Measurements from ENCODE around the gene TUBB8. TPM values are rescaled to one million over a fixed set of nuclear protein-coding genes. Genes with fewer than 3 reads are reported as not detected.
"Not testable (repeated sequence)": the region's sequence is repeated elsewhere in the genome, so short reads cannot be mapped to it uniquely, and the experiment has no call there.

The TUBB8 gene
- total RNA-seq, 4 donors from 2014 or later, result 0.40 to 2.0 (median 0.50) TPM; not detected in 1

DNA sequence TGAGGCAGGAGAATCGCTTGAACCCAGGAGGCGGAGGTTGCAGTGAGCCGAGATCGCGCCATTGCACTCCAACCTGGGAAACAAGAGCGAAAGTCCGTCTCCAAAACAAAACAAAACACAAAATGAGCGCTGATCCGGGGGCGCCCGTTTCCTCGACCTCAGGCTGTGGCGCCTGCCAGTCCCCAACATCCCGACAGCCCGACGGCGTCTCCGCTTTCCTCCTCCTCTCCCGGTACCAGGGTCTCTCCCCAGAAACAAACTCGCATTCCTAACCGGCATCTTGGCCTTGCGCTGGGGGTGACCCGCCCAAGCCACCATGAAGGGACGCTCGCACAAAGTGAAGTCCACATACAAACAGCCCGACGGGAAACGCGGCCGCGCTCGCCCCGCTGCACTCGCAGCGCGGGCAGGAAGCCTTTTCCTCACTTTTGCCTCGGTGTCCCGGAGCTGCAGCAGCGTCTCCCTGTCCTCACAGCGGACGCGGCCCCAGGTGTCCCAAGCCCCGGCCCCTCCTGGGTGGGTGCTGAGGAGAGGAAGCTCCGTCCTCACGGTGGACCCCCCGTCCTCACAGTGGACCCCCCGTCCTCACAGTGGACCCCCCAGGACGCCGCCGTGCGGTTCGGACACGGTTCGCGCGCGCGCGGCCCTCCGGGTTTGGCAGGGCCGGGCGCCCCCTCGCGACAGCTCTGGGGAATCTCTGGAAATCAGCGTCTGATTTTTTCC, 24.6 kb upstream of the TUBB8 start:
- H3K9me3 ChIP-seq; H3K4me1 ChIP-seq; intact Hi-C loops (cut with DNase I); H3K36me3 ChIP-seq; H3K27me3 ChIP-seq: not testable (repeated sequence)
- peak overlapping the region in 2 of 3 donors; percentile 69 to 78 for H3K27ac ChIP-seq
- peak; percentile 59 to 61 for DNase-seq
- H3K4me3 ChIP-seq (replicated peaks in 1 of 3), result peak overlapping the region in 2 of 3 donors; percentile 35 to 36
- WGBS, 2 donors, result 3% methylated on average over 44 of the region's 65 CpGs; no CpG with 5 or more reads in 1 of the 2 donors
- TF ChIP-seq, protein P1, sequence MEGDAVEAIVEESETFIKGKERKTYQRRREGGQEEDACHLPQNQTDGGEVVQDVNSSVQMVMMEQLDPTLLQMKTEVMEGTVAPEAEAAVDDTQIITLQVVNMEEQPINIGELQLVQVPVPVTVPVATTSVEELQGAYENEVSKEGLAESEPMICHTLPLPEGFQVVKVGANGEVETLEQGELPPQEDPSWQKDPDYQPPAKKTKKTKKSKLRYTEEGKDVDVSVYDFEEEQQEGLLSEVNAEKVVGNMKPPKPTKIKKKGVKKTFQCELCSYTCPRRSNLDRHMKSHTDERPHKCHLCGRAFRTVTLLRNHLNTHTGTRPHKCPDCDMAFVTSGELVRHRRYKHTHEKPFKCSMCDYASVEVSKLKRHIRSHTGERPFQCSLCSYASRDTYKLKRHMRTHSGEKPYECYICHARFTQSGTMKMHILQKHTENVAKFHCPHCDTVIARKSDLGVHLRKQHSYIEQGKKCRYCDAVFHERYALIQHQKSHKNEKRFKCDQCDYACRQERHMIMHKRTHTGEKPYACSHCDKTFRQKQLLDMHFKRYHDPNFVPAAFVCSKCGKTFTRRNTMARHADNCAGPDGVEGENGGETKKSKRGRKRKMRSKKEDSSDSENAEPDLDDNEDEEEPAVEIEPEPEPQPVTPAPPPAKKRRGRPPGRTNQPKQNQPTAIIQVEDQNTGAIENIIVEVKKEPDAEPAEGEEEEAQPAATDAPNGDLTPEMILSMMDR (IDR thresholded peaks at IDR 0.05), result peak; percentile 22 to 87 (median 65)

DNA sequence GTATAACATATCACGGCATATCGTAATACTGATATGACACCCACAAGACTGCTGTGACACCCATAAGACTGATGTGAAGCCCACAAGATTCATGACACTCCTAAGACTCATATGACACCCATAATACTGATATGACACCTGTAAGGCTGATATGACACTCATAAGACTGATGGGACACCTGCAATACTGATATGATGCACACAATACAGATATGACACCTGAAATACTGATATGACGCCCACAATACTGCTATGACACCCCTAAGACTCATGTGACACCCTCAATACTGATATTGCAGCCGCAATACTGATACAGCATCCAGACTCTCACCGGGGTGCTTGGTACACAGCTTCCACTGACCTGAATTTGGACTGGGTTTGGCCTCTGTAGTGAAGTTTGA, 19.1 kb upstream of the TUBB8 start:
- H3K27ac ChIP-seq; H3K36me3 ChIP-seq; H3K4me1 ChIP-seq; intact Hi-C loops (cut with DNase I); H3K4me3 ChIP-seq (replicated peaks in 1 of 3); H3K27me3 ChIP-seq; H3K9me3 ChIP-seq; DNase-seq: not testable (repeated sequence)
- 74 to 86% methylated on average over 5 of the region's 5 CpGs for WGBS, 2 donors

DNA sequence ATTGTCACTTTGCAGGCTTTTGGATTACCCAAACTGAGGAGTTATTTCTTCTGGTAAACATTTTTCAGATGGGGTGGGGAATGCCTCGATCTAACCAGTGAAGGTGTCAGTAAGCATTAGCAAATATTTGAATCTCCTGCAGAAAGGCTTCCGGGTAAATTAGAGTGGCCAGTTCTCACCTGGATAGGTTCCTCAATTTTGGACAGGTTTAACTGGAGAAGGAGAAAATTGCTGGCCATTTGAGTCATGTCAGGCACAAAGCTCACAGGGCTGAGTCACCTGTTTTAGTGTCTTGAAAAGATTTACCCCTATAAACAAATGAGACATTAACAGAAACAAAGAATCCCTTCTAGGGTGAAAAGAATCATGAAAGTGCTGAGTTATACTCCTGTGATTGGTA, 830 bp upstream of the TUBB8 start:
- H3K4me3 ChIP-seq (replicated peaks in 1 of 3); DNase-seq; H3K36me3 ChIP-seq; intact Hi-C loops (cut with DNase I); H3K4me1 ChIP-seq; H3K27ac ChIP-seq; H3K9me3 ChIP-seq; H3K27me3 ChIP-seq: not testable (repeated sequence)
- WGBS, 2 donors, result 85 to 87% methylated on average over 2 of the region's 2 CpGs

DNA sequence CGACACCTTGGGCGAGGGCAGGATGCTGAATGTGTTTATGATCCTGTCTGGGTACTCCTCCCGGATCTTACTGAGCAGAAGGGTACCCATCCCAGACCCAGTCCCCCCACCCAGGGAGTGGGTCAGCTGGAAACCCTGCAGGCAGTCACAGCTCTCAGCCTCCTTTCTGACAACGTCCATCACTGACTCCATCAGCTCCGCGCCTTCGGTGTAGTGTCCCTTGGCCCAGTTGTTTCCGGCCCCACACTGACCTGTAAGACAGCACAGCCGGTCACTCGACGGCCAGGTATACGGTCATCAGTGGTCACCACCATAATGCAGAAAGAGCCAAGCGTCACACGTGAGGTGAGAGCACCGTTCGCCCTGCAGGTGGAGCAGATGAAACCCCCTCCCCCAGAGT, 1.2 kb downstream of the TUBB8 start:
- H3K9me3 ChIP-seq; intact Hi-C loops (cut with DNase I); H3K27ac ChIP-seq; H3K36me3 ChIP-seq; H3K4me1 ChIP-seq; DNase-seq; H3K4me3 ChIP-seq (replicated peaks in 1 of 3); H3K27me3 ChIP-seq: not testable (repeated sequence)
- WGBS, 2 donors, result 77 to 84% methylated on average over 13 of the region's 16 CpGs

DNA sequence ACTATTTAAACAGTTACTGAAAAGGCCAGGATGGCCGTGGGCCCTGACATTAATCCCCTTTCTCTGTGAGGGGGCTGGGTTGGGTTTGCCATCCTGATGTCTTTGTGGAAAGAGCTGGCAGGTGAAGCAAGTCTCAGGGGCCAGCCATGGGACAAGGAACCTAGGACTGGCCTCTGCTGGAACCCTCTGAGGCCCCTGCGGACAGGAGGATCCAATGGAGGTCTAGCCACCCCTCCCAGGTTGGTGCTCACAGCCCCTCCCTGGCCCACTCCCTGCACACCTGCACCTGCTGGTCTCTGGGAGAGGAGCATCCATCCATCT, 35.8 kb downstream of the TUBB8 start:
- DNase-seq; H3K4me1 ChIP-seq; H3K9me3 ChIP-seq; intact Hi-C loops (cut with DNase I); H3K4me3 ChIP-seq (replicated peaks in 1 of 3); H3K27me3 ChIP-seq; H3K27ac ChIP-seq; H3K36me3 ChIP-seq: not testable (repeated sequence)
- WGBS, 2 donors, result 75% methylated on average over 1 of the region's 2 CpGs; no CpG with 5 or more reads in 1 of the 2 donors

DNA sequence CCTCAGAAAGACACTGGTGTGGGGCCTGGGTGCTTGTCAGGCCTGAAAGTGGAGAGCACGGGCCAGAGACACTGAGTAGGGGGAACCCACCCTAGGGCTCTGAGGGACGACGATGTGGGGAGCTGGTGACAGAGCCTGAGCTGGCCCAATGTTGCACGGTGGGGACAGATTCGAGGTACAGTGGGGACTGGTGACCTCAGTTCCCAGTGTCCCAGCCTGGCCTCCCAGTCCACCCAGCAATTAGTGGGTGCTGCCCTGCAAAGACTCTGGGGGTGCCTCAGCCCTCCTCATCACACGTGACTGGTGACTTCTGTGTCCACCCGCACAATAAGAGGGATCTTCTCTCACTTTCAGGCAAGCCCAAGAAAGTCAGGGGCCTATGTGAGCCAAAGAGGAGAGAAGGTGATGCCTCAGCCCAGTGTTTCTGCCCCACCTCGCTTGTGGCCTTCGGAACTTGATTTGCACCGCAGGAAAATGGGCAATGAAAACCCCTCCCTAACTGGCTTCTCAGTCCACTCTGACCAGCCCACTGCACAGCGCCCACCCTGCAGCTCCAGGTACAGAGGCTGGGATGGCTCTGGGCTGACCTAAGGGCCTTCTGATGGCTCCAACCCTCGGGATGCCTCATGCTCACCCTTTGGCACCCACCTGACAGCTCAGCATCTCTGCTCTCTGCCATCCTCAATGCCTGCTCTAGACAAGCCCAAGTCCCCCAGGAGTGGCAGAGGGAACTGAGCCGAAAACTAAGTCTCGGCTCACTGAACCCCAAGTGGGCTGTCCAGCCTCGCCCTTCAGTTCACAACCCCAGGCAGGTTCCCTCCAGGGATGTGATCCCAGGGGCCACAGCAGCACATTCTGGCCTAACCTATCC, 36.4 kb downstream of the TUBB8 start:
- H3K4me1 ChIP-seq; intact Hi-C loops (cut with DNase I); H3K36me3 ChIP-seq; H3K9me3 ChIP-seq; H3K27ac ChIP-seq; H3K27me3 ChIP-seq; H3K4me3 ChIP-seq (replicated peaks in 1 of 3): not testable (repeated sequence)
- peak; percentile 44 to 48 for DNase-seq
- 40% methylated on average over 2 of the region's 15 CpGs; no CpG with 5 or more reads in 1 of the 2 donors for WGBS, 2 donors

DNA sequence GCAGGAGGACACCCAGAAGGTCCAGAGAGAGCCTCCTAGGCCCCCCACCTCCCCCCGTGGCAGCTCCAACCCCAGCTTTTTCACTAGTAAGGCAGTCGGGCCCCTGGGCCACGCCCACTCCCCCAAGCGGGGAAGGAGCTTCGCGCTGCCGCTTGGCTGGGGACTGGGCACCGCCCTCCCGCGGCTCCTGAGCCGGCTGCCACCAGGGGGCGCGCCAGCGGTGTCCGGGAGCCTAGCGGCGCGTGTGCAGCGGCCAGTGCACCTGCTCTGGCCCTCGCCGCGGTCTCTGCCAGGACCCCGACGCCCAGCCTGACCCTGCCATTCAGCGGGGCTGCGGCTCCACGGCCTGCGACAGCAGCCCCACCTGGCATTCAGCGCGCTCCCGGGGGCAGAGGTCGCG, 37.8 kb downstream of the TUBB8 start:
- intact Hi-C loops (cut with DNase I); H3K27me3 ChIP-seq; H3K36me3 ChIP-seq; H3K9me3 ChIP-seq; H3K27ac ChIP-seq; H3K4me1 ChIP-seq; H3K4me3 ChIP-seq (replicated peaks in 1 of 3): not testable (repeated sequence)
- peak in 1 of 2 donors; percentile 7 for DNase-seq
- no CpG with 5 or more reads among the region's 33 CpGs for WGBS, 2 donors

DNA sequence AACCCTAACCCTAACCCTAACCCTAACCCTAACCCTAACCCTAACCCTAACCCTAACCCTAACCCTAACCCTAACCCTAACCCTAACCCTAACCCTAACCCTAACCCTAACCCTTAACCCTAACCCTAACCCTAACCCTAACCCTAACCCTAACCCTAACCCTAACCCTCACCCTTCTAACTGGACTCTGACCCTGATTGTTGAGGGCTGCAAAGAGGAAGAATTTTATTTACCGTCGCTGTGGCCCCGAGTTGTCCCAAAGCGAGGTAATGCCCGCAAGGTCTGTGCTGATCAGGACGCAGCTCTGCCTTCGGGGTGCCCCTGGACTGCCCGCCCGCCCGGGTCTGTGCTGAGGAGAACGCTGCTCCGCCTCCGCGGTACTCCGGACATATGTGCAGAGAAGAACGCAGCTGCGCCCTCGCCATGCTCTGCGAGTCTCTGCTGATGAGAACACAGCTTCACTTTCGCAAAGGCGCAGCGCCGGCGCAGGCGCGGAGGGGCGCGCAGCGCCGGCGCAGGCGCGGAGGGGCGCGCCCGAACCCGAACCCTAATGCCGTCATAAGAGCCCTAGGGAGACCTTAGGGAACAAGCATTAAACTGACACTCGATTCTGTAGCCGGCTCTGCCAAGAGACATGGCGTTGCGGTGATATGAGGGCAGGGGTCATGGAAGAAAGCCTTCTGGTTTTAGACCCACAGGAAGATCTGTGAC, 38.7 kb downstream of the TUBB8 start:
- H3K4me1 ChIP-seq; H3K27me3 ChIP-seq; H3K4me3 ChIP-seq (replicated peaks in 1 of 3); H3K36me3 ChIP-seq; DNase-seq; H3K27ac ChIP-seq; intact Hi-C loops (cut with DNase I); H3K9me3 ChIP-seq: not testable (repeated sequence)
- WGBS, 2 donors, result no CpG with 5 or more reads among the region's 42 CpGs

Other genes with a start within 250 kb of the TUBB8 start
- 100 to 1,000 TPM; 127 to 179 (median 154) TPM for gene ZMYND11, start 86.2 kb upstream of the TUBB8 start, total RNA-seq